CD4-positive, alpha-beta T cell treated with Interferon gamma for 1 hour (primary cell): ENCODE data around the gene TMEM187.

ENCODE experiments used
- DNase-seq: peaks from one replicate; pipeline ENCODE4 v3.0.0-alpha.2; 2020

TMEM187 gene

DNA sequence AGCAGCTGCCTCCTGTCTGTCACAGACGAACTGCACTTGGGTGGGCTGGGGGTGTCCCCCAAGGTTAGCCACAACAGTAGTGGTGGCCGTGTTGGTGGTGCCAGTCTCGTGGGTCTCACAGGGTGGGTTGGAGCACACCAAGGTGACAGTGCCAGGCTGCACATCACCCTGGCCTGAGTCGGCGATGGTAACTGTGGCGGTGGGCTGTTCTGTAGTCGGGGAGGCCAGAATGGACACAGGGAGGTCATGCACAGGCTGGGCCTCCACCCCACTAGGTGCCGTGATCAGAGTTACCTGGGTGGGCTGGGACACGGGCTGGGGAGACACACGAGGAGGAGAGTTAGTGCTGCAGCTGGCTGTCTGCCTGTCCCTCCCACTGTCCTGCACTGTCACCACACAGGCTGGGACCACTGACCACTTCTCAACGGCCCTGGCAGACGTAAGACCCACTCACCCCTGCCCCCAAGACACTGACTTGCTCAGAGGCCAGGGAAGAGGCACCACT, 17.3 kb upstream of the TMEM187 start:
- DNase-seq, result no peak

- DNase-seq, result no peak
Measured at GRCh38 chrX:153956044-153956907, 16.3 kb upstream of the TMEM187 start.

- DNase-seq, result no peak
Measured at GRCh38 chrX:153957224-153957623, 15.3 kb upstream of the TMEM187 start.

- DNase-seq, result no peak
Measured at GRCh38 chrX:153958605-153959004, 13.9 kb upstream of the TMEM187 start.

GRCh38 chrX:153959649-153960048, 12.9 kb upstream of the TMEM187 start:
- no peak for DNase-seq

- no peak for DNase-seq
Measured at GRCh38 chrX:153960077-153960476, 12.5 kb upstream of the TMEM187 start.

DNA sequence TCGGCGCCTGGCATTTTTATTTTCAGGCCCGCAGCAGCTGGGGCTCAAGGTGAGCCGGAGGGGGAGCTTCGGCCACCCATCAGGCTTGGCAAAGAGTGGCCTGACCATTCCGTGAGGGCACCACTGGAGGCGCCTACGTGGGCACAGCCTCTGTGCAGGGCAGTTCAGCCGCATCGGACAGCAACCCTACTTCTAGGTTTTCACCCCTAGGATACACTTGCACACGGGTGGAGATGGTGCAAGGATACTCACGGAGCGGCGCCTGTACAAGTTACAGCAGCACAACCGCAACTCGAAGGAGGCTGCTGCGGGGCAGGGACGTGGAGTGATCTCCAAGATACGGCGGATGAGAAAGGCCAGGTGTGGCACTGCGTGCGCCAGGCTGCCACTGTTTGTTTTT, 11.8 kb upstream of the TMEM187 start:
- DNase-seq, result no peak

GRCh38 chrX:153961292-153961691, 11.3 kb upstream of the TMEM187 start:
- no peak for DNase-seq

DNA sequence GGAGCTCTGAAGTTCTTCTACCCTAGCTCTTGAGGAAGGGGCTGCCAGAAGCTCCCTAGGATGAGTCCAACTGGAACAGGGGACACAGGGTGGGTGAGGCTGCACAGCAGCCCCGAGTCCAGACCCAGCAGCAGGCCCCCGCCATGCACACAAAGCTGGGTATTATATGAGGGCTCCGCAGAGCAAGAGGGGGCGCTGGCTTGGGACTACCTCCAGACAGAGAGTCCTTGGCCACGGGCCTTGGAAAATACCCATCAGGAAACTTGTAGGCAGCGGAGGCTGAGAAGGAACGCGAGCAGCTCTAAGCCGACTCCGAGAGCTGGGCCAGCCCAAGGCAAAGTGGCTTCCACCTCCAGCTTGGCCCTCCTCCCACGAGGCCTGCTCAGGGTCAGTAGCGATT, 9.0 kb upstream of the TMEM187 start:
- DNase-seq, result no peak

DNA sequence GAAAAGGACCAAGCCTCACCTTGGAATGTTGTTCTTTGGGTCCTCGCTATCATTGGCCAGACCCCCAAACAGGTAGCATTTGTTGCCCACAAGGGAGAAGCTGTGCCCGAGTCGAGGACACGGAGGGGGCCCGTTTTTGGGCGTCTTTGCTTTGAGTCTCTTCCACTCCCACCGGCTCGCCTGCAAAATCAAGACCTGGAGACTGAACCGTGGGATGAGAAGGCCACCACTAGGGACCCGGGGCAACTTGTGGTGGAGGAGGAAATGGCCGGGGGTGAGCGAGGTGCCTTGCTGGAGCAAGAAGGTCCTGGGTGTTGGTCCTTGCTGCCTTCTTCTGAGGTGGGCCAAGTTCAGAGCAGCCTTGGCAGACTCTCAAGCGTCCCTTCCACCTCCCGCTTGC, 8.4 kb upstream of the TMEM187 start:
- DNase-seq, result no peak

DNA sequence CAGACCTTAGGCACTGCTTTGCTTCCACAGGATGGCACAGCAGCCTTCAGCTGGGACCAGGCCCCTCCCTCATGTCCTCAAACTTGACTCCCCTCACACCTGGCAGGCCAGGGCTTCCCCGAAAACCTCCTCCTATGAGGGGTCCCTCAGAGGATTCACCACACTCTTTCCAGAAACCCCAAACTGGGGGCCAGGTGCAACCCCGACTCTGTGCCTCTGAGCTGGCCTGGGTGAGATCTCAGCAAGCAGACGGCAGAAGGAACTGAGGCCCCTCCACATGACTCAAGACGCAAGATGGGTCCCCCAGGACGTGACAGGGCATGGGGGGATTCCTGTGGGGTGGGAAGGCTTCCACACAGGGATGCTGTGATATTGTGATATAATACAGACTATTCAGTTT, 7.1 kb upstream of the TMEM187 start:
- DNase-seq, result no peak

GRCh38 chrX:153966283-153966688, 6.3 kb upstream of the TMEM187 start:
- DNase-seq, result no peak

DNA sequence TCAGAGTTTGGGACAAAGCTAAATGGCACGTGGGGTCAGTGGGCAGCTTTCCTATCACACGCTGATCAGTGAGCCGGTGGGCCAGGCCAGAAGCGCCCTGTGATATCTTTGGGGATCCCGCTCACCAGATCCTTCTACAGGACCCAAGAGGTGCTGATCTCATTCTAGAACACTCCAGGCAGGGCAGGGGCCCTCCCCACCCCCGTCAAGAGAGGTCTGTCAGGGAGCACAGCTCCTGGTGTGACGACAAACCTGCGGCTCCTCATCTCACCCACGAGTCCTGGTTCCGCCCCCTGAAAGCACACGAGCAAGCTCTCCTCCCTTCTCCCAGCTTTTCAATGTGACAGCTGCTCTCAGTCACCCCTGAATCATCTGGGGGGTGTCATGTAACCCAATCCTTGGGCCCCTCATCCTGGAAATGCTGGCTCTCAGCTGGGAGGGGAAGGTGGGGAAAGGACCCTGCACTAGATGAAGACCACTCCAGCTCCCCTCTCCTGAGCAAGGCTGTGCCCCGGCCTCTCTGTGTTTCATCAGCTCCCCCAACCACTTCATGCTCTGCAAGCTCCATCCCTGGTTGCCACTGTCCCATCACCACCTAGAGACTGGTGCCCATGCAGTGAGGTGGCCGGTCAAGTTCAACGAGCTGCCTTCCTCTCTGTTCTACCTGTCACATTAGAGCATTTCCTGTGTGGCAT, 5.6 kb upstream of the TMEM187 start:
- peak; percentile 33 for DNase-seq

DNA sequence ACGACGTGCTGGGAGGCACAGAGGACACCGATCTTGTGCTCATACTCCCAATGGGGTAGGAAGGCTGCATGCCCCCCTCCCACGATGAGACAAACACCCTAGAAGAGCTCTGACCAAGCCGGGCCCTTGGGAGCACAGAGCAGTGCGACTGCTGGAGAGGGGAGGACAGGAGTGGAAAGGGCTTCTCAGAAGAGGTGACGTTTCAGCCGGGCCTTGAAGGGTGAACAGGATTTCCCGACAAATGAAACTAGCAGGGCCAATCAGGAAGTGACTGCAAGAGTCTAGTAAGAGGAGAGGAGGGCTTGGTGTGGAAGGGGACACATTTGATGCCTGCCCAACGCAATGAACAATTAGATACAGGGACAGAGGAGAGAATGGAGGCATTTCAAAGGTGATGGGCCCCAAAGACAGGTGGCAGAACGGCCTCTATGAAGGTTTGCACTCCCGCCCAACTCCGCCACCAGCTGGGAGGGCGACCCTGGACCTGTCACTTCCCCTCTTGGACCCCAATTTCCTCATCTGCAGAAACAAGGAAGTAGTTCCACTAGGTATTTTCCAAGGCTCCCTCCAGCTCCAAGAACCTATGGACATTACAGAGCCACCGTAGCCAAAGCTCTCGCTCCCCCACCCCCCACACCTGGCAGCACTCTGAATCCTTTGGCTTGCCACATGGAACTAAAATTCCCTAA, 4.9 kb upstream of the TMEM187 start:
- peak; percentile 46 for DNase-seq

- no peak for DNase-seq
Measured at GRCh38 chrX:153968255-153968654, 4.3 kb upstream of the TMEM187 start.

- peak; percentile 48 for DNase-seq
Measured at GRCh38 chrX:153968754-153969124, 3.8 kb upstream of the TMEM187 start.

DNA sequence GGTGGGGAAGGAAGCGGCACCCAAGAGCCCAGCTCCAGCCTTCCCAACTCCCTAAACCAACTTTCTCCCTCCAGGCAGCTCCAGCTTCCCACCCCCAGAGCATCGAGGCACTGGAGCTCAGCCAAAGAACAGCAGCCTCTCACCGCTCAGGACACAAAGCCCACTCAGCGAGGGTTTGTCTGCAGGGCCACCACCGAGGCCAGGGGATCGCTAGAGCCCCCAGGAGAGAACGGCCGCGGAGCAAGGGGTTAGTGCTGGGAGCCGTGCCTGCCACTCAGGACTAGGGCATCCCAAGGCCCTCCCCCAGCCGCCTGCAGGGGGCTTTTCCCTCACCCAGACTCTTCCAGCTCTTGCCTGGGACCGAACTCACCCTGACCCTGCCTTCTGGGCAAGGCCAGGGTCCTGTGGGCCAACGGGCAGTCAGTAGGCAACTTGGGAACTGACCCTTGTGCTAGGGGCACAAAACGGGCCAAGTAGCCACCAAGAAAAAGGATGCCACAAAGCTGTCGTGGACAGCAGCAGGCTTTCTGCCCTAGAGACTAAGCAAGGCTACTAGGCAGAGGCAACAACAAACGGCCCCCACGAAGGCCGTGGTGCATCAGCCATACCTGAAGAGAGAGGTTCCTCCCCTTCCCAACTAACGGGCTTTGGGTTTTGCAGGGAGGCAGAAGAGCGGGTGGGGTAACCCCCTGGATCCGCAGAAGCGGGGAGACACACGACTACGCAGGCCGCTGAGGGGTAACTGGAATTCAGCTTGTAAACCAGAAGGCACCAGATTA, 3.2 kb upstream of the TMEM187 start:
- DNase-seq, result no peak

- no peak for DNase-seq
Measured at GRCh38 chrX:153969904-153970356, 2.6 kb upstream of the TMEM187 start.

DNA sequence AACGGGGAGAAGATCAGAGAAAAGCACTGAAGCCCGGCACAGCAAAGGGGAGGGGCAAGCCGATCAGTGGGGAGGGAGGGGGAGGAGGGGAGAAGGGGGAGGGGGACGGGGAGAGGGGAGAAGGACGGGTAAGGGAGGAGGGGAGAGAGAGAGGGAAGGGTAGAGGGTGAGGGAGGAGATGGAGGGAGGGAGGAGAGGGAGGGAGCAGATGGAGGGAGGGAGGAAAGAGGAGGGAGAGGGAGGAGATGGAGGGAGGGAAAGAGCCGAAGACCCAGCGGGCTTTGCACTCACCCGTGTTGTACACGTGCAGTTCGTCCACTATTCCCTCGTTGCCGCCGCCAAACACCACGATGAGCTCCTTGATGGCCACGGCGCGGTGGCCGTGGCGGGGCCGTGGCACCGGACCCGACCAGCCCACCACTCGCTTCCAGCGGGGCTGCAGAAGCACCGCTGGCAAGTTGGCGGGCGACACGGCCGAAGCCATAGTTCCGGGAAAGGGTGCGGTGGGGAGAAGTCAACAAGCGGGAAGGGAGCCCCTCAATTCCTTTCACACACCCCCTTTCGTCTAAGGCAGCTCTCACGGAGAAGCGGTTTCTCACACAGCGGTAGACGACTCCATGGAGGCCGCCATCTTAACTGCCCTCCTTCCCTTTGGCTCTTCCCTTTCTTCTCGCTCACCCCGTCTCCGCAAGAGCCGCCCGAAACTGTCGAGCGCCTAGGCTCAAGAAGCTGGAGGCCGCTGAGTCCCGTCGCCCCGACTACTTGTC, 2.0 kb upstream of the TMEM187 start:
- DNase-seq, result peak; percentile 30

DNA sequence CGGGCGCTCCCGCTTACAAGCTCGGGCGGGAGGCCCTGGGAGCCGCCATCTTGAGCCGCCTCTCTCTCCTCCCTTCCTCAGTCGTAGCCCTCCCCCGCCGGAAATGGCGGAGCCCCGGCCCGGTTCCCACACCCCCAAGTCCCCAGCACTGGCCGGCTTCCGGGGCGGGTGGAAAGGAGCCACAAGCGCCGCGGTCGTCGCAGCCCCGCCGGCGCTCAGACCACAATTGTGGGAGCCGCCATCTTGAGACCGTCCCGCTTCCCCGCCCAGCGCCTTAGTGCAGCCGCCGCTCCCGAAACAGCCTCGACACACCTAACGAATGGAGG, 1.5 kb upstream of the TMEM187 start:
- DNase-seq, result peak; percentile 92

DNA sequence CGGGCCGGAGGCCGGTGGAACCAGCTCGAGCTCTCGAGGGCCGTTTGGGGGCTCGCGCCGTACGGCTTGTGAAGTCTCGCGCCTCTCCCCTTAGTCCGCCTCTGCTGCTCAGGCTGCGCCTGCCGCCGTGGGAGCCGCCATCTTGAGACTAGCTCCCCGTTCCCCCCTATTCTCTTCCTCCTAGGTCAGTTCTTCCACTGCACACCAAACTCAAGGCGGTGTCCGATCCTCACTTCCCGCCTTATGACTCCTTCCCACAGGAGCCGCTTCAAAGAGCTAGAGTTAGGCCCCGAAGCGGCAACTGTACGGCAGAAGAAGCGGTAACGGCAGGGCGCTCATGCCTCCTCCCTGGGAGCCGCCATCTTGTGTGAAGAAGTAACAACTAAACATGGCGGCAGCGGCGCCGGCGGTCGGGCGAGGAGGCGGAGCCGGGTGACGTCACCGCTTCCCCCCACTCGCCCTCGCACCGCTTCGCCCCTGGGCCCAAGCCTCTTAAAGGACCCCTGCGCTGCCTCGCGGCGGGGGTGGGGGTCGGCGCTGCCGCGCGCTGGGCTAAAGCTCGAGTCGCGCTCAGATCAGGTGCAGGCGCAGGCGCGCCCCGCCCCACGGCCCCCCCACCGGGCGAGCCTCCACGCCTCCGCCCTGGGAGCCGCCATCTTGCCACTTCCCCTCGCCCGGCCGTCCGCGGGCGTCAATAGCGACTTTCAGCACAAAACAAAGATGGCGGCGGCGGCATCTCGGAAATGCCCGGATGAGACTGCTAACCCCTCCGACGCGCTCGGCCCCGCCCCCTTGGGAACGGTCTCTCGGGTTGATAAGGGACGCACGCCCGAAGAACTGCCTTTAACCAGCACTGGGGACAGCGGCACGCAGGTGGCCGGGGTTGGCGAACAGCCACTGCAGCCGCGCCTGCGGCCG, 845 bp upstream of the TMEM187 start, which contains the start of gene HCFC1:
Gene HCFC1, minus strand, starts transcription at position 369 of the 918 bp plus-strand sequence. CDS start 978 bp downstream, outside the sequence.
- peak; percentile 94 for DNase-seq
